Parathyroid adenoma (tissue), 2 donors: Measurements from ENCODE around the gene RANBP3.
"Not testable (repeated sequence)": the region's sequence is repeated elsewhere in the genome, so short reads cannot be mapped to it uniquely, and the experiment has no call there.

Source experiments
- H2AFZ ChIP-seq: fragments of 300-600 bp; sonication (generic); one replicate; pipeline ENCODE4 v1.7.0; 2017; ENCODE audit warnings: antibody characterized with exemption, mild to moderate bottlenecking
- H3K27ac ChIP-seq: fragments of 300-600 bp; sonication (generic); one replicate; pipeline ENCODE4 v1.7.0; 2017
- H3K27me3 ChIP-seq: fragments of 300-600 bp; sonication (generic); one replicate; pipeline ENCODE4 v1.7.0; 2017; ENCODE audit warnings: low read length; ENCODE audit not compliant: control insufficient read depth, insufficient read depth
- H3K36me3 ChIP-seq: fragments of 300-600 bp; sonication (generic); one replicate; pipeline ENCODE4 v1.7.0; 2017; ENCODE audit warnings: low read length; ENCODE audit not compliant: control insufficient read depth, insufficient read depth
- H3K4me1 ChIP-seq: fragments of 300-600 bp; sonication (generic); one replicate; pipeline ENCODE4 v1.7.0; 2017; ENCODE audit warnings: control low read depth
- H3K4me2 ChIP-seq: fragments of 300-600 bp; sonication (generic); one replicate; pipeline ENCODE4 v1.7.0; 2017; ENCODE audit warnings: low read length
- H3K4me3 ChIP-seq: fragments of 300-600 bp; sonication (generic); one replicate; pipeline ENCODE4 v1.7.0; 2017; ENCODE audit warnings: low read depth, low read length
- H3K79me2 ChIP-seq: fragments of 300-600 bp; sonication (generic); one replicate; pipeline ENCODE4 v1.7.0; 2017; ENCODE audit warnings: control low read depth
- H3K9ac ChIP-seq: fragments of 300-600 bp; sonication (generic); one replicate; pipeline ENCODE4 v1.7.0; 2017; ENCODE audit warnings: mild to moderate bottlenecking
- H3K9me3 ChIP-seq: fragments of 300-600 bp; sonication (generic); one replicate; pipeline ENCODE4 v1.7.0; 2017; ENCODE audit warnings: low read length; ENCODE audit not compliant: control insufficient read depth
- CTCF ChIP-seq: fragments of 300-600 bp; sonication (generic); IDR thresholded peaks from one replicate; pipeline ENCODE4 v1.7.0; 2017; ENCODE audit warnings: antibody characterized with exemption, mild to moderate bottlenecking
- donor health status: primary hyperparathyroidism.

Gene RANBP3

GRCh38 chr19:5977785-5978605 lies at the start of gene RANBP3:
Gene RANBP3 (minus strand): TSS chr19:5978140. CDS start chr19:5978082, 58 bp downstream.
- no peaks in the 10 kb centered on the region for H3K9me3 ChIP-seq
- H3K4me3 ChIP-seq: peak within 1 kb of the TSS; percentile 96
- H3K27me3 ChIP-seq: no peaks in the 10 kb centered on the region
- no peaks in the 10 kb centered on the region for H3K4me1 ChIP-seq
- H3K27ac ChIP-seq: peak within 1 kb of the TSS; percentile 73
- H3K36me3 ChIP-seq: no peaks in the 10 kb centered on the region
- peak within 1 kb of the TSS; percentile 99 for H3K4me2 ChIP-seq
- peaks cover 45% of the 10 kb centered on the region for H3K79me2 ChIP-seq
- peak within 1 kb of the TSS; percentile 97 for H2AFZ ChIP-seq
- no peak for TF ChIP-seq CTCF
- peak within 1 kb of the TSS; percentile 64 for H3K9ac ChIP-seq

GRCh38 chr19:6026390-6027227 lies 48.7 kb upstream of the RANBP3 start:
- no peak for TF ChIP-seq CTCF
- Histone ChIP-seq H3K9ac (no peak overlapping the region), H3K27ac (no peak overlapping the region), H3K9me3 (no peaks in the 10 kb centered on the region), H3K4me2 (no peak overlapping the region), H2AFZ (no peak overlapping the region), H3K4me1 (no peaks in the 10 kb centered on the region), H3K79me2 (no peaks in the 10 kb centered on the region), H3K36me3 (no peaks in the 10 kb centered on the region), H3K4me3 (no peak overlapping the region), H3K27me3 (no peaks in the 10 kb centered on the region)

- not testable (repeated sequence) for H3K79me2 ChIP-seq, H2AFZ ChIP-seq, H3K4me1 ChIP-seq, H3K4me2 ChIP-seq, H3K27me3 ChIP-seq, H3K9ac ChIP-seq, H3K27ac ChIP-seq, H3K36me3 ChIP-seq, H3K4me3 ChIP-seq, H3K9me3 ChIP-seq
Observed at GRCh38 chr19:6024756-6025155, 46.8 kb upstream of the RANBP3 start.

- no peak overlapping the region for H3K4me2 ChIP-seq
- no peak overlapping the region for H3K27ac ChIP-seq
- H3K27me3 ChIP-seq: no peaks in the 10 kb centered on the region
- no peak overlapping the region for H3K4me3 ChIP-seq
- no peaks in the 10 kb centered on the region for H3K4me1 ChIP-seq
- H2AFZ ChIP-seq: no peak overlapping the region
- H3K9ac ChIP-seq: no peak overlapping the region
- no peak for TF ChIP-seq CTCF
- H3K9me3 ChIP-seq: no peaks in the 10 kb centered on the region
- H3K36me3 ChIP-seq: no peaks in the 10 kb centered on the region
- H3K79me2 ChIP-seq: no peaks in the 10 kb centered on the region
Observed at GRCh38 chr19:6023936-6024335, 46.0 kb upstream of the RANBP3 start.

- TF ChIP-seq CTCF: no peak
- H3K4me1 ChIP-seq: no peaks in the 10 kb centered on the region
- H3K9me3 ChIP-seq: no peaks in the 10 kb centered on the region
- H3K79me2 ChIP-seq: no peaks in the 10 kb centered on the region
- H3K27me3 ChIP-seq: no peaks in the 10 kb centered on the region
- H3K9ac ChIP-seq: no peak overlapping the region
- no peak overlapping the region for H2AFZ ChIP-seq
- no peak overlapping the region for H3K4me3 ChIP-seq
- no peak overlapping the region for H3K27ac ChIP-seq
- no peaks in the 10 kb centered on the region for H3K36me3 ChIP-seq
- no peak overlapping the region for H3K4me2 ChIP-seq
Observed at GRCh38 chr19:6023085-6023682, 45.2 kb upstream of the RANBP3 start.
